Small intestine (tissue), 7 donors: Measurements from ENCODE around the gene TRERF1. TPM values are rescaled to one million over a fixed set of nuclear protein-coding genes. Genes with fewer than 3 reads are reported as not detected.

ENCODE experiments used
- DNase-seq, 2 donors: peaks; one replicate each; pipeline versions ENCODE4 v3.0.0 to v3.0.0-alpha.2; 2013
- FAIRE-seq: peaks from 2 replicates; lab custom pipeline; 2012; peaks lifted over from hg19 to GRCh38; lab: Jason Lieb, UNC
- H3K27ac ChIP-seq, 3 donors: one replicate each; pipeline ENCODE4 v1.5.1; 2013; ENCODE audit warnings: low read length in 2 of 3, mild to moderate bottlenecking in 2 of 3, control low read depth in 1 of 3, inconsistent platforms in 1 of 3, low read depth in 1 of 3, moderate library complexity in 1 of 3
- H3K27me3 ChIP-seq, 3 donors: one replicate each; pipeline ENCODE4 v1.6.1; 2013; ENCODE audit warnings: low read length in 3 of 3, inconsistent platforms in 1 of 3; ENCODE audit not compliant: control insufficient read depth in 3 of 3, insufficient read depth in 3 of 3
- H3K36me3 ChIP-seq, 3 donors: one replicate each; pipeline ENCODE4 v1.6.1; 2013; ENCODE audit warnings: low read length in 3 of 3, inconsistent platforms in 1 of 3, low read depth in 1 of 3, mild to moderate bottlenecking in 1 of 3, moderate library complexity in 1 of 3; ENCODE audit not compliant: control insufficient read depth in 3 of 3, insufficient read depth in 2 of 3
- H3K4me1 ChIP-seq, 3 donors: one replicate each; pipeline ENCODE4 v1.6.1; 2013; ENCODE audit warnings: low read length in 2 of 3, inconsistent platforms in 1 of 3, low read depth in 1 of 3, mild to moderate bottlenecking in 1 of 3, moderate library complexity in 1 of 3; ENCODE audit not compliant: control insufficient read depth in 3 of 3, insufficient read depth in 2 of 3
- H3K4me3 ChIP-seq, 3 donors: one replicate each; pipeline ENCODE4 v1.5.1; 2013; ENCODE audit warnings: low read length in 3 of 3, control low read depth in 1 of 3, inconsistent platforms in 1 of 3, low read depth in 1 of 3, mild to moderate bottlenecking in 1 of 3, moderate library complexity in 1 of 3
- H3K9me3 ChIP-seq, 2 donors: one replicate each; pipeline ENCODE4 v1.6.1; 2013; ENCODE audit warnings: low read depth in 1 of 2, low read length in 1 of 2; ENCODE audit not compliant: control insufficient read depth in 2 of 2, insufficient read depth in 1 of 2
- WGBS, 3 donors: extraction: QIAGEN DNeasy Blood & Tissue Kit; methylation state at CpG; one replicate each; pipeline ENCODE4 v1.1.7; 2013; 5-methylcytosine and 5-hydroxymethylcytosine counted together
- polyA plus RNA-seq, 4 donors: library from polyadenylated mRNA; stranded (reverse) in 3 of 4; unstranded in 1 of 4; fragments of 200-250 nt in 3 of 4; fragments of 120-200 nt in 1 of 4; gene quantifications; one replicate each; pipeline versions ENCODE4 v1.2.1 to v1.2.3, GENCODE V29; 2013
- donor health status: healthy with polysubstance abuse.
- donor health status: control.
- donor health status: control.
- donor health status: Bipolar disorder and iron deficiency.
- donor health status: healthy.

Gene TRERF1
- polyA plus RNA-seq, 4 donors = 0.22 to 5.0 (median 2.3) TPM

- Histone ChIP-seq H3K27me3 (no peaks in the 10 kb centered on the region), H3K27ac (no peak overlapping the region), H3K36me3 (peaks cover 2 to 23% (median 7%) of the 10 kb centered on the region in 3 donors), H3K4me3 (no peak overlapping the region), H3K4me1 (no peaks in the 10 kb centered on the region), H3K9me3 (no peaks in the 10 kb centered on the region)
- 90 to 91% (median 90%) methylated on average over 7 of the region's 7 CpGs for WGBS, 3 donors
- peak in 1 of 2 donors; percentile 25 for DNase-seq
- no peak for FAIRE-seq
Measured at GRCh38 chr6:42239736-42240375, 211.9 kb downstream of the TRERF1 start.

GRCh38 chr6:42239333-42239732 is 212.4 kb downstream of the TRERF1 start:
- FAIRE-seq = no peak
- Histone ChIP-seq H3K27ac (no peak overlapping the region), H3K4me1 (no peaks in the 10 kb centered on the region), H3K27me3 (no peaks in the 10 kb centered on the region), H3K9me3 (no peaks in the 10 kb centered on the region), H3K4me3 (no peak overlapping the region), H3K36me3 (peaks cover 2 to 22% (median 7%) of the 10 kb centered on the region in 3 donors)
- no peak for DNase-seq
- WGBS, 3 donors = 95 to 98% (median 97%) methylated on average over 5 of the region's 5 CpGs

GRCh38 chr6:42237857-42238256 is 213.9 kb downstream of the TRERF1 start:
- Histone ChIP-seq H3K27me3 (no peaks in the 10 kb centered on the region), H3K4me1 (no peaks in the 10 kb centered on the region), H3K36me3 (peaks cover 2 to 16% (median 5%) of the 10 kb centered on the region in 3 donors), H3K9me3 (no peaks in the 10 kb centered on the region), H3K27ac (no peak overlapping the region), H3K4me3 (no peak overlapping the region)
- WGBS, 3 donors = 95 to 100% (median 99%) methylated on average over 1 of the region's 1 CpG
- FAIRE-seq (no peak), DNase-seq (no peak)

- Histone ChIP-seq H3K36me3 (peaks cover 2 to 19% (median 5%) of the 10 kb centered on the region in 3 donors), H3K4me3 (no peak overlapping the region), H3K27me3 (no peaks in the 10 kb centered on the region), H3K9me3 (no peaks in the 10 kb centered on the region), H3K4me1 (no peaks in the 10 kb centered on the region), H3K27ac (no peak overlapping the region)
- FAIRE-seq (no peak), DNase-seq (no peak)
- WGBS, 3 donors = 79 to 89% (median 84%) methylated on average over 5 of the region's 5 CpGs
Measured at GRCh38 chr6:42236682-42237473, 214.8 kb downstream of the TRERF1 start.

GRCh38 chr6:42236030-42236429 is 215.7 kb downstream of the TRERF1 start:
- no peaks in the 10 kb centered on the region for H3K27me3 ChIP-seq
- no peaks in the 10 kb centered on the region for H3K9me3 ChIP-seq
- DNase-seq (no peak), FAIRE-seq (no peak)
- H3K4me3 ChIP-seq = no peak overlapping the region
- no peaks in the 10 kb centered on the region for H3K4me1 ChIP-seq
- H3K27ac ChIP-seq = no peak overlapping the region
- 85 to 92% (median 91%) methylated on average over 9 of the region's 9 CpGs for WGBS, 3 donors
- peaks cover 0 to 16% (median 4%) of the 10 kb centered on the region in 3 donors for H3K36me3 ChIP-seq

GRCh38 chr6:42232035-42232434 is 219.7 kb downstream of the TRERF1 start:
- H3K9me3 ChIP-seq = no peaks in the 10 kb centered on the region
- WGBS, 3 donors = 92 to 93% (median 93%) methylated on average over 3 of the region's 3 CpGs
- DNase-seq (no peak), FAIRE-seq (no peak)
- peaks cover 0 to 14% (median 7%) of the 10 kb centered on the region in 3 donors for H3K36me3 ChIP-seq
- H3K4me1 ChIP-seq = peaks cover 0 to 13% (median 0%) of the 10 kb centered on the region in 3 donors
- no peak overlapping the region for H3K4me3 ChIP-seq
- H3K27ac ChIP-seq = no peak overlapping the region
- no peaks in the 10 kb centered on the region for H3K27me3 ChIP-seq

GRCh38 chr6:42230345-42231321 is 221.1 kb downstream of the TRERF1 start:
- FAIRE-seq = no peak
- no peaks in the 10 kb centered on the region for H3K9me3 ChIP-seq
- H3K36me3 ChIP-seq = peaks cover 0 to 10% (median 7%) of the 10 kb centered on the region in 3 donors
- H3K27ac ChIP-seq = no peak overlapping the region
- H3K27me3 ChIP-seq = no peaks in the 10 kb centered on the region
- H3K4me3 ChIP-seq = no peak overlapping the region
- WGBS, 3 donors = 75 to 83% (median 81%) methylated on average over 8 of the region's 8 CpGs
- H3K4me1 ChIP-seq = peaks cover 0 to 27% (median 2%) of the 10 kb centered on the region in 3 donors
- no peak for DNase-seq
